ENCODE data around the gene EPN3.

DNA sequence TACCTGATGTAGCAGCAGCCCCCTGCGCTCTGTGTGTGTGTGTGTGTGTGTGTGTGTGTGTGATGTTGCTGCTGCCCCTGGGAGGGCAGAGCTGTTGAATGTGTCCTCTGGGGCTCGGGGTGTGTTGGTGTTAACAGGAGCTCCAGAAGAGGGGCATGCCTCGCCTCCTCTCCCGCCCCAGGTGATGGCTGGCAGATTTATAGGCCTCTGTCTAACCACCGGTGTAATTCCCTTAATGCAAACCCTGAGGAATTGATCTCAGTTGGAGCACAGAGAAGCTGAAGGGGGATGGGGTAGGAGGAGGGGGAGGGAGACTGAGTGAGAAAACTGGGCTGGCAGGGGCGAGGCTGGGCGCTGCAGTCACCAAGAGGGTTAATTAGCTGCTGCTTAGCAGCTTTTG, 38.0 kb downstream of the EPN3 start:
- TF ChIP-seq POLR2A (IDR thresholded peaks at IDR 0.05; ENCODE audit: low read depth, low read length) (no peak), POLR2AphosphoS5 (IDR thresholded peaks at IDR 0.05; ENCODE audit: low read depth, low read length) (no peak), POU2F2 (IDR thresholded peaks at IDR 0.05; ENCODE audit: low read depth, low read length) (no peak)
